Measurements from ENCODE around the gene PLG. TPM values are rescaled to one million over a fixed set of nuclear protein-coding genes. Genes with fewer than 3 reads are reported as not detected.
"Not testable (repeated sequence)": the region's sequence is repeated elsewhere in the genome, so short reads cannot be mapped to it uniquely, and the experiment has no call there.

Gene PLG
- polyA plus RNA-seq, 3 donors: 9.8 to 10.2 (median 10.1) TPM

GRCh38 chr6:160793652-160794051, 91.6 kb downstream of the PLG start:
- DNase-seq (ENCODE audit: extremely low read depth in 1 of 11, low read depth in 9 of 11, low spot score in 4 of 11): no peak

GRCh38 chr6:160795721-160796120, 93.7 kb downstream of the PLG start:
- no peak for DNase-seq (ENCODE audit: extremely low read depth in 1 of 11, low read depth in 9 of 11, low spot score in 4 of 11)

- DNase-seq (ENCODE audit: extremely low read depth in 1 of 11, low read depth in 9 of 11, low spot score in 4 of 11): no peak
Measured at GRCh38 chr6:160798625-160799024, 96.6 kb downstream of the PLG start.

- no peak for DNase-seq (ENCODE audit: extremely low read depth in 1 of 11, low read depth in 9 of 11, low spot score in 4 of 11)
Measured at GRCh38 chr6:160799801-160800506, 97.9 kb downstream of the PLG start.

GRCh38 chr6:160801418-160801817, 99.4 kb downstream of the PLG start:
- DNase-seq (ENCODE audit: extremely low read depth in 1 of 11, low read depth in 9 of 11, low spot score in 4 of 11): no peak

GRCh38 chr6:160802049-160802448, 100.0 kb downstream of the PLG start:
- not testable (repeated sequence) for DNase-seq (ENCODE audit: extremely low read depth in 1 of 11, low read depth in 9 of 11, low spot score in 4 of 11)

Other genes with a start within 250 kb of the PLG start
- gene LPA, start 38.0 kb upstream of the PLG start, polyA plus RNA-seq (ENCODE audit: insufficient read length in 3 of 3): under 1 TPM; 0.19 to 0.21 (median 0.19) TPM

Data from renal cortex interstitium (tissue), 11 donors.